Retinal pigment epithelial cell (primary cell): Measurements from ENCODE around the gene TF.

Experiments used
- DNase-seq: peaks from one replicate; pipeline ENCODE4 v3.0.0-alpha.2; 2010; ENCODE audit warnings: low read depth
- H3K4me3 ChIP-seq: 2 replicates; pipeline ENCODE4 v1.5.1; 2011; ENCODE audit warnings: mild to moderate bottlenecking, low read length, control low read depth, moderate library complexity
- CTCF ChIP-seq: conservative IDR thresholded peaks from 2 replicates; pipeline ENCODE4 v1.5.1; 2011; ENCODE audit warnings: low read depth, low read length, control low read depth, inconsistent platforms

The TF gene

GRCh38 chr3:133753779-133754164 lies 7.6 kb downstream of the TF start:
- no peak for TF ChIP-seq CTCF

GRCh38 chr3:133754455-133754854 lies 8.3 kb downstream of the TF start:
- no peak for TF ChIP-seq CTCF
- no peak overlapping the region for H3K4me3 ChIP-seq
- no peak for DNase-seq

More at GRCh38 chr3:133753779-133754164, 7.6 kb downstream of the TF start:
- no peak for DNase-seq
- no peak overlapping the region for H3K4me3 ChIP-seq

- no peak for DNase-seq
- TF ChIP-seq CTCF = no peak
- no peak overlapping the region for H3K4me3 ChIP-seq
Measured at GRCh38 chr3:133754973-133755828, 9.0 kb downstream of the TF start.

GRCh38 chr3:133756716-133757694 lies 10.8 kb downstream of the TF start:
- no peak overlapping the region for H3K4me3 ChIP-seq
- DNase-seq = no peak
- TF ChIP-seq CTCF = no peak

- DNase-seq = no peak
- no peak overlapping the region for H3K4me3 ChIP-seq
- TF ChIP-seq CTCF = no peak
Measured at GRCh38 chr3:133757701-133758567, 11.7 kb downstream of the TF start.

- TF ChIP-seq CTCF = no peak
- H3K4me3 ChIP-seq = no peak overlapping the region
Measured at GRCh38 chr3:133758568-133758928, 12.4 kb downstream of the TF start.

More at GRCh38 chr3:133758568-133758928, 12.4 kb downstream of the TF start:
- no peak for DNase-seq
